Calu3 (cell line): Measurements from ENCODE around the gene MARK4. TPM values are rescaled to one million over a fixed set of nuclear protein-coding genes. Genes with fewer than 3 reads are reported as not detected.

ENCODE experiments used
- BruUV-seq: library from RNA; stranded (reverse); fragments of 400-500 nt; replicated peaks from 2 replicates; lab custom pipeline; 2021; lab: Mats Ljungman, UMichigan
- CTCF ChIA-PET: fragments of 300-600 bp; sonication (Branson Sonifier 250); formaldehyde crosslinking; loops from one replicate; lab custom pipeline; 2022; ENCODE audit warnings: antibody characterized with exemption; lab: Charles Lee
- DNase-seq: peaks from one replicate; pipeline ENCODE4 v3.0.0; 2022
- H3K27ac Mint-ChIP-seq: one replicate; pipeline ENCODE4 v1.8.0; 2022; ENCODE audit warnings: mixed read lengths; ENCODE audit not compliant: unreplicated experiment
- H3K27me3 Mint-ChIP-seq: one replicate; pipeline ENCODE4 v1.8.0; 2022; ENCODE audit warnings: mixed read lengths; ENCODE audit not compliant: unreplicated experiment
- H3K36me3 Mint-ChIP-seq: one replicate; pipeline ENCODE4 v1.8.0; 2022; ENCODE audit warnings: mild to moderate bottlenecking, moderate library complexity, mixed read lengths; ENCODE audit not compliant: insufficient read depth, unreplicated experiment
- H3K4me1 Mint-ChIP-seq: one replicate; pipeline ENCODE4 v1.8.0; 2022; ENCODE audit warnings: mild to moderate bottlenecking, low read depth, mixed read lengths; ENCODE audit not compliant: unreplicated experiment
- H3K4me3 Mint-ChIP-seq: one replicate; pipeline ENCODE4 v1.8.0; 2022; ENCODE audit warnings: mild to moderate bottlenecking, low read depth, moderate library complexity, mixed read lengths; ENCODE audit not compliant: unreplicated experiment
- H3K9me3 Mint-ChIP-seq: one replicate; pipeline ENCODE4 v1.8.0; 2022; ENCODE audit warnings: low read depth, mixed read lengths; ENCODE audit not compliant: unreplicated experiment
- intact Hi-C: fragments of 100-400 bp; cut with micrococcal nuclease; formaldehyde crosslinking; loops from one replicate; pipeline ENCODE4 v1.10.0; 2022; ENCODE audit not compliant: unreplicated experiment
- total RNA-seq: library from RNA; stranded (reverse); gene quantifications from 2 replicates; pipeline ENCODE4 v1.2.3, GENCODE V29; 2022
- TF ChIP-seq, protein P1 (sequence below): fragments of 200-600 bp; IDR thresholded peaks from one replicate; pipeline ENCODE4 v1.8.0; 2022; ENCODE audit warnings: antibody characterized with exemption; ENCODE audit not compliant: unreplicated experiment

MARK4 gene
- total RNA-seq, 1 experiment from 2014 or later, result 45.9 TPM

DNA sequence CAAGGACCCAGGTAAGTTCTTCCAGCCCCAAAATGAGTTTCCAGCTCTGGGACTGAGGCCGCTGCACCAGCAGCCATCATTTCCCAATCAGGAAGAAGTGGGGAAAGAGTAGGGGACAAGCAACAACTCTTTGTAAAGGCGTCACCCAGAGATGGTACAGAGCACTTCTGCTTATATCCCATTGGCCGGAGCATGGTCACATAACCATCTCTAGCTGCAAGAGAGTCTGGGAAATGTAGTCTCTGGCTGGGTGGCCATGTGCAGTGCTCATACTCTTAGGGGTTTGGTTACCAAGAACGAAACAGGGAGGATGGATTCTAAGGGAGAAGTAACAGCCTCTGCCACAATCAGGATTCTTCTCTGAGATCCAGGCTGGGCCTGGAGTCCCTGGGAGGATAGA, 45.3 kb downstream of the MARK4 start:
- H3K9me3 Mint-ChIP-seq, result no peaks in the 10 kb centered on the region
- intact Hi-C loops, result no loop called here
- BruUV-seq, result no TSS peak
- TF ChIP-seq, protein P1, sequence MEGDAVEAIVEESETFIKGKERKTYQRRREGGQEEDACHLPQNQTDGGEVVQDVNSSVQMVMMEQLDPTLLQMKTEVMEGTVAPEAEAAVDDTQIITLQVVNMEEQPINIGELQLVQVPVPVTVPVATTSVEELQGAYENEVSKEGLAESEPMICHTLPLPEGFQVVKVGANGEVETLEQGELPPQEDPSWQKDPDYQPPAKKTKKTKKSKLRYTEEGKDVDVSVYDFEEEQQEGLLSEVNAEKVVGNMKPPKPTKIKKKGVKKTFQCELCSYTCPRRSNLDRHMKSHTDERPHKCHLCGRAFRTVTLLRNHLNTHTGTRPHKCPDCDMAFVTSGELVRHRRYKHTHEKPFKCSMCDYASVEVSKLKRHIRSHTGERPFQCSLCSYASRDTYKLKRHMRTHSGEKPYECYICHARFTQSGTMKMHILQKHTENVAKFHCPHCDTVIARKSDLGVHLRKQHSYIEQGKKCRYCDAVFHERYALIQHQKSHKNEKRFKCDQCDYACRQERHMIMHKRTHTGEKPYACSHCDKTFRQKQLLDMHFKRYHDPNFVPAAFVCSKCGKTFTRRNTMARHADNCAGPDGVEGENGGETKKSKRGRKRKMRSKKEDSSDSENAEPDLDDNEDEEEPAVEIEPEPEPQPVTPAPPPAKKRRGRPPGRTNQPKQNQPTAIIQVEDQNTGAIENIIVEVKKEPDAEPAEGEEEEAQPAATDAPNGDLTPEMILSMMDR, result no peak
- H3K27ac Mint-ChIP-seq, result no peak overlapping the region
- H3K4me1 Mint-ChIP-seq, result no peaks in the 10 kb centered on the region
- H3K36me3 Mint-ChIP-seq, result peaks cover 35% of the 10 kb centered on the region
- DNase-seq, result no peak
- no peak overlapping the region for H3K4me3 Mint-ChIP-seq
- CTCF ChIA-PET, result no interaction called here
- H3K27me3 Mint-ChIP-seq, result no peaks in the 10 kb centered on the region

DNA sequence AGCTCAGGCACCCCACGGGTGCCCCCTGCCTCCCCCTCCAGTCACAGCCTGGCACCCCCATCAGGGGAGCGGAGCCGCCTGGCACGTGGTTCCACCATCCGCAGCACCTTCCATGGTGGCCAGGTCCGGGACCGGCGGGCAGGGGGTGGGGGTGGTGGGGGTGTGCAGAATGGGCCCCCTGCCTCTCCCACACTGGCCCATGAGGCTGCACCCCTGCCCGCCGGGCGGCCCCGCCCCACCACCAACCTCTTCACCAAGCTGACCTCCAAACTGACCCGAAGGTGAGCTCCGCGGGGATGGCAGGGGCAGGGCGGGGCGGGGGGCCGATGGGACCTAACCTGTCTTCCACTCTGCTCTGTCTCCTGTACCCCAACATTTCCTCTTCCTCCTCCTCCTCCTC, 46.6 kb downstream of the MARK4 start:
- TF ChIP-seq, protein P1, result no peak
- H3K36me3 Mint-ChIP-seq, result peaks cover 38% of the 10 kb centered on the region
- H3K4me3 Mint-ChIP-seq, result no peak overlapping the region
- intact Hi-C loops, result no loop called here
- no TSS peak for BruUV-seq
- H3K27me3 Mint-ChIP-seq, result no peaks in the 10 kb centered on the region
- H3K4me1 Mint-ChIP-seq, result no peaks in the 10 kb centered on the region
- no peaks in the 10 kb centered on the region for H3K9me3 Mint-ChIP-seq
- no peak overlapping the region for H3K27ac Mint-ChIP-seq
- no peak for DNase-seq
- CTCF ChIA-PET, result no interaction called here

DNA sequence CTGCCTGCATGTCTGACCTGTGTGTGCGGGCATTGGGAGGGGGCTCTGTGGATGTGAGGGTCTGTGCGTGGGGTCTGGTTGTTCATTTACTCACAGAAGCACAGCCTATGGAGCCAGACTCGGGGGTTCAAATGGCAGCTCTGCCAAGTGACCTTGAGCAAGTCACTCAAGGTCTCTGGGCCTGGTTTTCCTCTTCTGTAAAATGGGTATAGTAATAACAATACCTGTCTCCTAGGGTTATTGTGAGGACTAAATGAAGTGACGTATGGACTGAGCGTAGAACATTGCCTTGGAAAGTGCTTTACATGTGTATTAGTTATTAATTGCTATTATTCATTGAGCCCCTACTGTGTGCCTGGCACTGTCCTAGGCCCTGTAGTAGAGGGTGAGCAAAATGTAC, 47.2 kb downstream of the MARK4 start:
- no TSS peak for BruUV-seq
- TF ChIP-seq, protein P1, result no peak
- intact Hi-C loops, result no loop called here
- Mint-ChIP-seq H3K4me3 (no peak overlapping the region), H3K27ac (no peak overlapping the region), H3K9me3 (no peaks in the 10 kb centered on the region), H3K4me1 (no peaks in the 10 kb centered on the region), H3K36me3 (peaks cover 38% of the 10 kb centered on the region), H3K27me3 (no peaks in the 10 kb centered on the region)
- CTCF ChIA-PET, result no interaction called here
- no peak for DNase-seq

DNA sequence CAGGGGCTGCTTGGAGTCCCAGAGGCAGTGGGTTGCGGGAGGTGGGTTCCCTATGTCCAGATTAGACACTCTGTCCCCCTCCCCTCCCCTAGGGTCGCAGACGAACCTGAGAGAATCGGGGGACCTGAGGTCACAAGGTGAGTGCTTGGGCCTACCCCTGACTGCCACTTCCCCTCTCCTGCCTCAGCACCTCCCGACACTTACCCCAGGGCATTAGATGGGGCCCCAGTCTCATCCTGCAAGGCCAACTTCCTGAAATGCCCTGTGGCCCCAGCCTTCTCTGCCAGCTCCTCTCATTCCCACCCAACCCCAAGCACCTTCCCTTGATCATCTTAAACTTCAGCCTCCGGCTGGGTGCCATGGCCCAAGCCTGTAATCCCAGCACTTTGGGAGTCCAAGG, 48.6 kb downstream of the MARK4 start:
- no TSS peak for BruUV-seq
- Mint-ChIP-seq H3K4me3 (no peak overlapping the region), H3K27me3 (peaks cover 11% of the 10 kb centered on the region), H3K27ac (no peak overlapping the region), H3K9me3 (no peaks in the 10 kb centered on the region), H3K4me1 (no peaks in the 10 kb centered on the region), H3K36me3 (peaks cover 31% of the 10 kb centered on the region)
- intact Hi-C loops, result no loop called here
- CTCF ChIA-PET, result no interaction called here
- TF ChIP-seq, protein P1, result no peak
- DNase-seq, result no peak
